ENCODE measurements around the gene YPEL3.
"Not testable (repeated sequence)": the region's sequence is repeated elsewhere in the genome, so short reads cannot be mapped to it uniquely, and the experiment has no call there.

Gene YPEL3

DNA sequence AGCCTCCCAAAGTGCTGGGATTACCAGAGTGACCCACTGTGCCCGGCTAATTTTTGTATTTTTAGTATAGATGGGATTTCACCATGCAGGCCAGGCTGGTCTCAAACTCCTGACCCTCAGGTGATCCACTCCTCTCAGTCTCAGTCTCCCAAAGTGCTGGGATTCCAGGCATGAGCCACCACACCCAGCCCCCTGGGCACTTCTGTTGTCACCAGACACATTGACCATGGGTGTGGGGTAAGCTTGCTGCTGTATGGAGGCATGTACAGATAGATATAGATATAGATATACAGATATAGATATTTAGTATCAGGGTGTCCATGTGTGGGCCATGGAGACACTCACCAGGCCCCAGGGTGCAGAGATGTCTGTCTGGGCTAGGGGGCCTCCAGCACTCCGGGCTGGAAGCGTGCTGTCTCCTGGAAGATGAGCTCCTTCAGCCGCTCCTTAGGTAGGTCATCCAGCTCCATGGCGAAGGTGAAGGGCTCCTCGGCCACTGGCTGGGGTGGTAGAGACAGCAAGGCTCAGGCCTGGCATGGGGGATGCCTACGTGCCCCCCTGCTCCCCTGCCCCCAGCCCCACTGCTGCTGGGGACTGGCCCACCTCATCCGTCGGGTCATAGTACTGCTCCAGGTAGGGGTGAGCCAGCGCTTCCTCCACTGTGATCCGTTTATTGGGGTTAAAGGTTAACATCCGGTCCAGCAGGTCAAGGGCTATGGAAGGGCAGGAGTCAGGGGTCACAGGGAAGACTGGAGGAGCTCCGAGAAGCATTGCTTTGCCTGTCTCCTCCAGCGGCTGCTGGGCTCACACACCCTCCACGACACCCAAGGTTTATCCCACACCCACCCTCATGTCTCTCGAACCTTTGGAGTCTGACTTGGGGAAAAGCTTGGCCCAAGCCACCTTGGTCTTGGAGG, 20.5 kb upstream of the YPEL3 start:
- TF ChIP-seq, protein P1, sequence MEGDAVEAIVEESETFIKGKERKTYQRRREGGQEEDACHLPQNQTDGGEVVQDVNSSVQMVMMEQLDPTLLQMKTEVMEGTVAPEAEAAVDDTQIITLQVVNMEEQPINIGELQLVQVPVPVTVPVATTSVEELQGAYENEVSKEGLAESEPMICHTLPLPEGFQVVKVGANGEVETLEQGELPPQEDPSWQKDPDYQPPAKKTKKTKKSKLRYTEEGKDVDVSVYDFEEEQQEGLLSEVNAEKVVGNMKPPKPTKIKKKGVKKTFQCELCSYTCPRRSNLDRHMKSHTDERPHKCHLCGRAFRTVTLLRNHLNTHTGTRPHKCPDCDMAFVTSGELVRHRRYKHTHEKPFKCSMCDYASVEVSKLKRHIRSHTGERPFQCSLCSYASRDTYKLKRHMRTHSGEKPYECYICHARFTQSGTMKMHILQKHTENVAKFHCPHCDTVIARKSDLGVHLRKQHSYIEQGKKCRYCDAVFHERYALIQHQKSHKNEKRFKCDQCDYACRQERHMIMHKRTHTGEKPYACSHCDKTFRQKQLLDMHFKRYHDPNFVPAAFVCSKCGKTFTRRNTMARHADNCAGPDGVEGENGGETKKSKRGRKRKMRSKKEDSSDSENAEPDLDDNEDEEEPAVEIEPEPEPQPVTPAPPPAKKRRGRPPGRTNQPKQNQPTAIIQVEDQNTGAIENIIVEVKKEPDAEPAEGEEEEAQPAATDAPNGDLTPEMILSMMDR (conservative IDR thresholded peaks at IDR 0.05; ENCODE audit: low read length), result no peak
- no peak for DNase-seq (ENCODE audit: low read depth)

DNA sequence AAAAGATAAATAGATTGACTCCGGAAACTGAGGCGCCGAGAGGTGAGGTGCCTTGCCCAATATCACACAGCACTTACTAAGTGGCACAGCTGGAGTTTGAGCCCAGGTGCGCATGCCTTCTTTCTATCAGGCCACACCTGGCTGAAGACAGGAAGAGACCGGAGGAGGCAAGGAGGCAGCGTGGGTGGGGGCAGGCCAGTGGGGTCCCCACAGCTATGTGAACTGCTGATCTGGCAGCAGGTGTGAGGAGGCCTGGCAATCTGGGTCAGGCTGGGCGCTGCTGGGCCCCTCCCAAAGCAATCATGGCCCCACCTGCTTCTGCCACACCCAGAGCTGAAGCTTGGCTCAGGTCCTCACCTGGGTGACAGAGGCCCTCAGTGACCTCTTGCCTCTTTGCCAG, 19.2 kb upstream of the YPEL3 start:
- H3K4me3 ChIP-seq (ENCODE audit: low read length), result no peak overlapping the region
- no peak for DNase-seq (ENCODE audit: low read depth)
- TF ChIP-seq, protein P1 (conservative IDR thresholded peaks at IDR 0.05; ENCODE audit: low read length), result no peak

More for the DNA sequence above, 20.5 kb upstream of the YPEL3 start:
- H3K4me3 ChIP-seq (ENCODE audit: low read length), result no peak overlapping the region

DNA sequence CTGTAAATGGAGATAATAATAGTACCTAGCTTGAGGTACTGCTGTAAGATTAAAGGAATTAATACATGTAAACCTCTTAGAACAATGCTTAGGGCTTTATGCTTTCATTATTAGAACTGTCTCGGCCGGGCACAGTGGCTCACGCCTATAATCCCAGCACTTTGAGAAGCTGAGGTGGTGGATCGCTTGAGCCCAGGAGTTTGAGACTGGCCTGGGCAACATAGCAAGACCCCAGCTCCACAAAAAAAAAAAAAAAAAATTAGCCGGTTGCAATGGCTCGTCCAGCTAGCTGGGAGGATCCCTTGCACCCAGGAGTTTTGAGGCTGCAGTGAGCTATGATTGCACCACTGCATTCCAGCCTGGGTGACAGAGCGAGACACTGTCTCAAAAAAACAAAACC, 18.8 kb upstream of the YPEL3 start:
- not testable (repeated sequence) for DNase-seq (ENCODE audit: low read depth)

DNA sequence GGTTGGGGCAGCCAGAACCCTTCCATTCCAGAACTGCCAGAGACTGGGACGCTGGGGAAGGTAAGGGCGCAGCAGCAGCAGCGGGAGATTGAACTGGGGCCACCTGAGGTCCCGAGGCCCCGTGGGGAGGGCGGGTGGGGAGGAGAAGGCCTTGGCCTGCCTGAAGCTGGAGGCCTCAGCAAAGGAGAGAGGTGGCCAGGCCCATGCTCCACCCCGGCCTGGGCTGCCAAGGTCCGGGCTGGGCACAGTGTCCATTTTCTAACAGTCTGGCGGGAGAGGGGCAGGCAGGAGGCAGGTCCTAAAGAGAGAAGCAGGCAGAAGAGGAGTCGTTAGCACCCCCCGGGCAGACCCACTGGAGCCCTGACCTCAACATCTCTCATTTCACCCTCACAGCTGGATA, 18.4 kb upstream of the YPEL3 start:
- TF ChIP-seq, protein P1 (conservative IDR thresholded peaks at IDR 0.05; ENCODE audit: low read length), result no peak
- no peak for DNase-seq (ENCODE audit: low read depth)
- H3K4me3 ChIP-seq (ENCODE audit: low read length), result no peak overlapping the region

More for the DNA sequence above, 18.8 kb upstream of the YPEL3 start:
- H3K4me3 ChIP-seq (ENCODE audit: low read length), result not testable (repeated sequence)

DNA sequence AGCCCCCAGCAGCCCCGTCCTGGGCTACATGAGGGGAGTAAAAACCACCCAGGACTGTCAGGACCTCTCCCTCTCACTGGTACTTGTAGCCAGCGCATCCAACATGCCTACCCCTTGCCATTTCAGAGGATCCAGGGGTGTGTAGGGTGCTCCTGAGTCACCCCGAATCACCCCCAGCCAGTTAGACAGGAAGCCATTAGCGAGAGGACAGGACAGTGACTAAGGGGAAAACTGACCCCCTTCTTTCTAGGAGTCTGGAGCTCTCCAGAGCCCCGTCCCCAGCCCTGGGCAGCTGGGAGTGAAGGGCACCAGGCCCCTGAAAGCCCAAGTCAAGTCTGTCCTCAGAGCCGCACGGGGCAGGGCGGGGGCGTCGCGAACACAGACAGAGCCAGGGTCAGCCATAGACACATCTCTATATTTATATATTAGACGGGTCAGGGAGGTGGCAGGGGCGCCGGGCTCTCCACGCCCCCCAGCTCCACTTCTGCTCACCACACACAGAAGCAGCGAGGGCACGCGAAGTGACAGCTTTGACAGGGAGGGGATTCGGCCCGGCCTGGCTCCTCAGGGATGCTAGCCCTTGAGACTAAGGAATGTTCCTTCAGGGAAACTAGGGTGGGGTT, 17.8 kb upstream of the YPEL3 start:
- DNase-seq (ENCODE audit: low read depth), result no peak
- TF ChIP-seq, protein P1 (conservative IDR thresholded peaks at IDR 0.05; ENCODE audit: low read length), result no peak
- no peak overlapping the region for H3K4me3 ChIP-seq (ENCODE audit: low read length)

DNA sequence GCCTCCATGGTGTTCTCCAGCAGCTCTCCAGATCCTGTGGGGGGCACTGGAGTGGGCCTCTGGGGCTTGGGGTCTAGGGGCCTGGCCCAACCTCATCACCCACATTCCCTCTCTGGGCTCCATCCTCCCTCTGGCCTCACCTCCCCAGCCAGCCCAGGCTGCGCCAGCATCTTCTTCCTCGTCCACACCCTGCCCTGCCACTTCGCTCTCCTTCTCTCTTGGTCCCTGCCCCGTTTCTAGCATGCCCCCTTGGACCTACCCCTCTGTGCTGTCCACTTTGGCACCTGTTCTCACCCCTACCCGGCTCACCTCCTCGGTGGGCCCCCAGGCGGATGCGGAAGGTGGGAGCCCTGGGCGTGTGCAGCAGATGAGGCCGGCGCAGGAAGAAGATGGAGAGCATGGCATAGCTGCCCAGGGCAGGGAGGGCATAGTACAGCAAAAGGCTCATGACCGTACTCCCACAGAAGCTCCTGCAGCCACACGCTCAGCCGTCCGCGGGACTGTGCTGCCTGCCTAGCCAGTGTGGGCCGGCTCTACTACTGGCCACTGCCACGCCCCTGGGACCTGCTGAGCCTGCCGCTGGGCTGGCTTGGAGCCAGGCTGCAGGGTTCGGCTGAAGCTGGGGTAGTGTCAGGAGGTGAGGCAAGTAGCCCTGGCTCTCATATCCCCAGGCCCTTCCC, 17.2 kb upstream of the YPEL3 start, which contains the start of gene GDPD3:
TSS of gene GDPD3 (minus strand) at position 507 of the 680 bp plus-strand sequence. CDS start at position 448, 59 bp downstream.
- TF ChIP-seq, protein P1 (conservative IDR thresholded peaks at IDR 0.05; ENCODE audit: low read length), result no peak
- no peak for DNase-seq (ENCODE audit: low read depth)
- H3K4me3 ChIP-seq (ENCODE audit: low read length), result no peak within 1 kb of the TSS

Measured in AG10803 (cell line).